Endothelial cell of umbilical vein (primary cell): Measurements from ENCODE around the gene GLI2. TPM values are rescaled to one million over a fixed set of nuclear protein-coding genes. Genes with fewer than 3 reads are reported as not detected.

Experiments
- BruUV-seq: library from RNA; stranded (reverse); fragments of 400-500 nt; replicated peaks from 2 replicates; lab custom pipeline; 2021; lab: Mats Ljungman, UMichigan
- CTCF ChIA-PET: fragments of 300-600, 350-600 bp; sonication (Branson Sonifier 250); formaldehyde crosslinking; loops from one replicate; lab custom pipeline; 2021; ENCODE audit warnings: antibody characterized with exemption, inconsistent platforms; lab: Charles Lee
- POLR2A ChIA-PET: fragments of 300-600, 350-600 bp; sonication (Branson Sonifier 250); formaldehyde crosslinking; loops from one replicate; lab custom pipeline; 2021; ENCODE audit warnings: antibody characterized with exemption, inconsistent platforms; lab: Charles Lee
- DNase-seq: peaks from one replicate; pipeline ENCODE4 v3.0.0-alpha.2; 2011; ENCODE audit warnings: low read depth, low spot score
- FAIRE-seq: peaks from 2 replicates; lab custom pipeline; 2011; peaks lifted over from hg19 to GRCh38; lab: Jason Lieb, UNC
- H2AFZ ChIP-seq: 2 replicates; pipeline ENCODE4 v1.6.0; 2012; ENCODE audit warnings: low read depth, low read length, control low read depth, inconsistent platforms
- H3K27ac ChIP-seq: 2 replicates; pipeline ENCODE4 v1.5.1; 2011; ENCODE audit warnings: low read depth, mild to moderate bottlenecking, control low read depth, low read length, moderate library complexity; ENCODE audit not compliant: insufficient read depth
- H3K27me3 ChIP-seq, 2 experiments: 2 replicates each; pipeline versions ENCODE4 v1.6.0 to v1.6.1; 2011; ENCODE audit warnings: low read length in 2 of 2, mixed read lengths in 1 of 2; ENCODE audit not compliant: control insufficient read depth in 2 of 2, insufficient read depth in 2 of 2
- H3K36me3 ChIP-seq, 2 experiments: 2 replicates in 1 of 2; 3 replicates in 1 of 2; pipeline ENCODE4 v1.5.1; 2011; ENCODE audit warnings: low read length in 2 of 2, mild to moderate bottlenecking in 1 of 2, moderate library complexity in 1 of 2; ENCODE audit not compliant: control insufficient read depth in 2 of 2, insufficient read depth in 2 of 2; ENCODE audit errors: extremely low read depth in 1 of 2
- H3K4me1 ChIP-seq: 3 replicates; pipeline ENCODE4 v1.5.1; 2011; ENCODE audit warnings: mild to moderate bottlenecking, low read length; ENCODE audit not compliant: control insufficient read depth, insufficient read depth; ENCODE audit errors: extremely low read depth
- H3K4me2 ChIP-seq: 2 replicates; pipeline ENCODE4 v1.6.1; 2011; ENCODE audit warnings: low read length, control low read depth, mixed read lengths; ENCODE audit not compliant: insufficient read depth
- H3K4me3 ChIP-seq, 3 experiments: fragments of 200-600 bp in 1 of 3; sonication (generic), shearing (Covaris generic) in 1 of 3; replicated peaks in 1 of 3; 2 replicates each; pipeline ENCODE4 v1.5.1; 2011 to 2016; ENCODE audit warnings: control low read depth in 3 of 3, low read length in 3 of 3, mild to moderate bottlenecking in 2 of 3, inconsistent platforms in 1 of 3, low read depth in 1 of 3, moderate library complexity in 1 of 3; ENCODE audit not compliant: insufficient read depth in 1 of 3
- H3K79me2 ChIP-seq: 2 replicates; pipeline ENCODE4 v1.6.0; 2012; ENCODE audit warnings: low read length, inconsistent platforms; ENCODE audit not compliant: control insufficient read depth, insufficient read depth
- H3K9ac ChIP-seq: replicated peaks from 2 replicates; pipeline ENCODE3; 2011; ENCODE audit warnings: low read length, control low read depth; ENCODE audit not compliant: insufficient read depth; ENCODE audit errors: extremely low read depth
- H3K9me1 ChIP-seq: replicated peaks from 3 replicates; pipeline ENCODE4 v1.6.0; 2011; ENCODE audit warnings: mild to moderate bottlenecking, low read length; ENCODE audit not compliant: control insufficient read depth, insufficient read depth; ENCODE audit errors: extremely low read depth
- H3K9me3 ChIP-seq: replicated peaks from 2 replicates; pipeline ENCODE4 v1.5.1; 2012; ENCODE audit warnings: low read length, inconsistent platforms; ENCODE audit not compliant: control insufficient read depth, insufficient read depth
- H4K20me1 ChIP-seq: replicated peaks from 2 replicates; pipeline ENCODE3; 2011; ENCODE audit warnings: mild to moderate bottlenecking, low read length; ENCODE audit not compliant: control insufficient read depth, insufficient read depth; ENCODE audit errors: extremely low read depth
- CTCF ChIP-seq, 2 donors: IDR thresholded peaks; 1 replicate in 1 of 2; 2 replicates in 1 of 2; pipeline ENCODE4 v1.5.1; 2011; ENCODE audit warnings: low read length in 2 of 2, mild to moderate bottlenecking in 2 of 2, moderate library complexity in 2 of 2, control low read depth in 1 of 2, inconsistent platforms in 1 of 2, low read depth in 1 of 2; ENCODE audit not compliant: insufficient read depth in 1 of 2; ENCODE audit errors: extremely low read depth in 1 of 2
- EZH2 ChIP-seq: IDR thresholded peaks from 2 replicates; pipeline ENCODE4 v1.6.1; 2012; ENCODE audit warnings: borderline replicate concordance, low read depth, mild to moderate bottlenecking, moderate library complexity, low read length, inconsistent platforms; ENCODE audit not compliant: severe bottlenecking
- FOS ChIP-seq: IDR thresholded peaks from 2 replicates; pipeline ENCODE4 v1.6.1; 2011; ENCODE audit warnings: mild to moderate bottlenecking, low read length, moderate library complexity, borderline replicate concordance; ENCODE audit not compliant: insufficient read depth
- GATA2 ChIP-seq: IDR thresholded peaks from 2 replicates; pipeline ENCODE4 v1.7.0; 2011; ENCODE audit warnings: low read depth, mild to moderate bottlenecking, moderate library complexity, mixed read lengths, low read length; ENCODE audit not compliant: insufficient read length, insufficient read depth
- JUN ChIP-seq: IDR thresholded peaks from 2 replicates; pipeline ENCODE4 v1.6.1; 2011; ENCODE audit warnings: borderline replicate concordance, low read depth; ENCODE audit not compliant: insufficient read length, insufficient read depth
- MYC ChIP-seq: IDR thresholded peaks from one replicate; pipeline ENCODE4 v1.6.1; 2011; ENCODE audit warnings: mild to moderate bottlenecking, low read depth, low read length
- POLR2A ChIP-seq: IDR thresholded peaks from 2 replicates; pipeline ENCODE4 v1.6.1; 2012; ENCODE audit warnings: low read depth, mild to moderate bottlenecking, control low read depth, low read length
- POLR2AphosphoS5 ChIP-seq: IDR thresholded peaks from 2 replicates; pipeline ENCODE4 v1.6.1; 2012; ENCODE audit warnings: low read depth, mild to moderate bottlenecking, control low read depth, low read length, moderate library complexity; ENCODE audit not compliant: insufficient read depth
- dilution Hi-C: fragments of 300-500 bp; cut with MboI; formaldehyde crosslinking; loops from one replicate; pipeline ENCODE4 v1.15.0; 2019; ENCODE audit warnings: low sequenced_read_pairs; ENCODE audit not compliant: extremely low pct_ligation_motif_present
- intact Hi-C: fragments of 100-400 bp; cut with micrococcal nuclease; formaldehyde crosslinking; loops from one replicate; pipeline ENCODE4 v1.10.0; 2022
- polyA plus RNA-seq, 4 experiments: library from polyadenylated mRNA; depleted of rRNA in 3 of 4; stranded (reverse) in 3 of 4; unstranded in 1 of 4; fragments of >200 nt; gene quantifications; 2 replicates each; pipeline versions ENCODE4 v1.2.1 to v1.2.3, GENCODE V29; 2011 to 2012; ENCODE audit warnings: missing spikeins in 1 of 4
- total RNA-seq: library from RNA; stranded (reverse); gene quantifications from 2 replicates; pipeline ENCODE4 v1.2.3, GENCODE V29; 2021
- TF ChIP-seq, protein P1 (sequence below): IDR thresholded peaks from 2 replicates; pipeline ENCODE4 v1.6.1; 2011; ENCODE audit not compliant: insufficient read depth, insufficient read length

The GLI2 gene
- total and polyA plus RNA-seq, 2 donors (not counting 3 experiments of a cell fraction or from before 2014, with no cell fraction given) = 0.13 TPM; not detected in 1

DNA sequence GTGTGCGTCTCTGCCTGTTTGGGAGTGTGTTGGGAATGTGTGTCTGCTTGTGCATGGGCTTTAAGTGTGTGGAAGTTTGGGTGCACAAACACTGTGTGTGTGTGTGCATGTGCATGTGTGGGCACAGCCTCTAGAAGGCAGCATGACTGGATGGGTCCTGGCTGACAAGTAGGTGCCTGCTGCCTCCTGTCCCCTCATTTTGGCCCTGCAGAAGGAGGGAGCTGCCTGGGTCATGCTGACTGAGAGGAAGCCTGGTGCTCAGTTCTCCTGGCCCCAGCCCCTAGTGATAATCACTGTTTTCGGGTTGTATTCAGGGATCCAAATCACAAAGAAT lies 34.1 kb downstream of the GLI2 start:
- no peaks in the 10 kb centered on the region for H3K36me3 ChIP-seq
- intact Hi-C loops (loop anchor here (5.0 kb wide), 1 partner anchor 72 kb away; no protein-coding TSS in a partner anchor), dilution Hi-C loops (no loop called here)
- H3K27ac ChIP-seq = no peak overlapping the region
- peaks cover 13% of the 10 kb centered on the region for H3K4me1 ChIP-seq
- FAIRE-seq (no peak), DNase-seq (no peak)
- no peaks in the 10 kb centered on the region for H3K27me3 ChIP-seq
- TF ChIP-seq FOS = no peak
- TF ChIP-seq POLR2AphosphoS5 = no peak
- TF ChIP-seq GATA2 = no peak
- no peak for TF ChIP-seq JUN
- TF ChIP-seq EZH2 = no peak
- TF ChIP-seq, protein P1, sequence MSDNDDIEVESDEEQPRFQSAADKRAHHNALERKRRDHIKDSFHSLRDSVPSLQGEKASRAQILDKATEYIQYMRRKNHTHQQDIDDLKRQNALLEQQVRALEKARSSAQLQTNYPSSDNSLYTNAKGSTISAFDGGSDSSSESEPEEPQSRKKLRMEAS = no peak
- no peak for TF ChIP-seq MYC
- no peak for TF ChIP-seq POLR2A
- no peak for TF ChIP-seq CTCF (IDR thresholded peaks at IDR 0.05; ENCODE audit: extremely low read depth in 1 of 2, insufficient read depth in 1 of 2, low read depth in 1 of 2, low read length in 2 of 2)
- H2AFZ ChIP-seq = no peak overlapping the region
- H4K20me1 ChIP-seq = no peaks in the 10 kb centered on the region
- POLR2A ChIA-PET = no interaction called here
- BruUV-seq = no TSS peak
- H3K9me1 ChIP-seq = no peaks in the 10 kb centered on the region
- CTCF ChIA-PET = interaction anchor here (0.7 kb wide), 1 partner anchor 33 kb away, joined by 4 read pairs; no protein-coding TSS in a partner anchor
- no peak overlapping the region for H3K4me3 ChIP-seq
- H3K79me2 ChIP-seq = no peaks in the 10 kb centered on the region
- H3K9me3 ChIP-seq = no peaks in the 10 kb centered on the region
- no peak overlapping the region for H3K4me2 ChIP-seq
- H3K9ac ChIP-seq = no peak overlapping the region
